Astrocyte of the cerebellum (primary cell): Measurements from ENCODE around the gene ZNF726.
"Not testable (repeated sequence)": the region's sequence is repeated elsewhere in the genome, so short reads cannot be mapped to it uniquely, and the experiment has no call there.

Experiments used
- DNase-seq: peaks from one replicate; pipeline ENCODE4 v3.0.0-alpha.2; 2011; ENCODE audit warnings: low read depth
- H3K4me3 ChIP-seq: 2 replicates; pipeline ENCODE4 v1.5.1; 2011; ENCODE audit warnings: mild to moderate bottlenecking, low read depth, low read length, moderate library complexity
- in situ Hi-C: cut with HindIII; loops from 2 replicates; pipeline ENCODE4 v1.10.0; 2017; ENCODE audit warnings: low sequenced_read_pairs
- TF ChIP-seq, protein P1 (sequence below): IDR thresholded peaks from 2 replicates; pipeline ENCODE4 v1.5.1; 2012; ENCODE audit warnings: low read length, low read depth, moderate library complexity, mild to moderate bottlenecking; ENCODE audit errors: missing control alignments

The ZNF726 gene

DNA sequence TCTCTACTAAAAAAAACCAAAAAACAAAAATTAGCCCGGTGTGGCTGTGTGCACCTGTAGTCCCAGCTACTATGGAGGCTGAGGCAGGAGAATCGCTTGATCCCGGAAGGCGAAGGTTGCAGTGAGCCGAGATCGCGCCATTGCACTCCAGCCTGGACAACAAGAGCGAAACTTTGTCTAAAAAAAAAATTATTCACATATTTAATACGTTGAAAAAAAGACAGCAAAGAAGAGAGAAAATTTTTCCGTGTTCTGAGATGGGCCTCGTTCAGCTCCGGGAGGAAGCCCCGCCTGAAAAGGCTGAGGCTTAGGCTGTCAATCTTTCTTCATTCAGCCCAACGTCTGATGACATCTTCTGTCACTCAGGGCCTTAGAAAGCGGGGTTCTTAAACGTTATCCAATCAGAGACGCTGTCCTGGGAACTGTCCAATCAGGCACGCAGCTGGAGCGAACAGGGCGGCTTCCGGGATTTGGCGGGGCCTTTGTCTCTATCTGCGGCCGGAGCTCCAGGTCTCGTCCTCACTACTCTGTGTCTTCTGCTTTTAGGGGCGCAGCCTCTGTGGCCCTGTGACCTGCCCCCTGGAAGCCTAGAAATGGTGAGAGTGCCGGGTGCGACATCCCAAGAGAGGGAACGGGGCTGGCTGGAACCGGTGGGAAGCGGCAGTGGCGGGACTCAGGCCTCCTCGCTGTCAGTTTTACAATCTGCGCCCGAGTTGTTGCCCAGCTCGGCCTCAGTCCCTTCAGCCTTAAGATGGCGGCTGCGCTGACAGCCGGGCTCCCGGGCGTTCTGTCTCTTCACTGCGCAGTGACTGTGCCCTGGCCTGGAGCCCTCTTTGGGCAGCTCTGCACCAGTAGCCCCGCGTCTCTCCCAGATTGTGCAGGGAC, at the start of gene ZNF726:
ZNF726 (plus strand) TSS at position 485 of the 885 bp plus-strand sequence; CDS start at position 594, 109 bp downstream.
- in situ Hi-C loops = loop anchor here (5.0 kb wide), 1 partner anchor 42 kb away; no protein-coding TSS in a partner anchor
- H3K4me3 ChIP-seq = peak within 1 kb of the TSS; percentile 70
- peak; percentile 80 for DNase-seq
- TF ChIP-seq, protein P1, sequence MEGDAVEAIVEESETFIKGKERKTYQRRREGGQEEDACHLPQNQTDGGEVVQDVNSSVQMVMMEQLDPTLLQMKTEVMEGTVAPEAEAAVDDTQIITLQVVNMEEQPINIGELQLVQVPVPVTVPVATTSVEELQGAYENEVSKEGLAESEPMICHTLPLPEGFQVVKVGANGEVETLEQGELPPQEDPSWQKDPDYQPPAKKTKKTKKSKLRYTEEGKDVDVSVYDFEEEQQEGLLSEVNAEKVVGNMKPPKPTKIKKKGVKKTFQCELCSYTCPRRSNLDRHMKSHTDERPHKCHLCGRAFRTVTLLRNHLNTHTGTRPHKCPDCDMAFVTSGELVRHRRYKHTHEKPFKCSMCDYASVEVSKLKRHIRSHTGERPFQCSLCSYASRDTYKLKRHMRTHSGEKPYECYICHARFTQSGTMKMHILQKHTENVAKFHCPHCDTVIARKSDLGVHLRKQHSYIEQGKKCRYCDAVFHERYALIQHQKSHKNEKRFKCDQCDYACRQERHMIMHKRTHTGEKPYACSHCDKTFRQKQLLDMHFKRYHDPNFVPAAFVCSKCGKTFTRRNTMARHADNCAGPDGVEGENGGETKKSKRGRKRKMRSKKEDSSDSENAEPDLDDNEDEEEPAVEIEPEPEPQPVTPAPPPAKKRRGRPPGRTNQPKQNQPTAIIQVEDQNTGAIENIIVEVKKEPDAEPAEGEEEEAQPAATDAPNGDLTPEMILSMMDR = no peak

DNA sequence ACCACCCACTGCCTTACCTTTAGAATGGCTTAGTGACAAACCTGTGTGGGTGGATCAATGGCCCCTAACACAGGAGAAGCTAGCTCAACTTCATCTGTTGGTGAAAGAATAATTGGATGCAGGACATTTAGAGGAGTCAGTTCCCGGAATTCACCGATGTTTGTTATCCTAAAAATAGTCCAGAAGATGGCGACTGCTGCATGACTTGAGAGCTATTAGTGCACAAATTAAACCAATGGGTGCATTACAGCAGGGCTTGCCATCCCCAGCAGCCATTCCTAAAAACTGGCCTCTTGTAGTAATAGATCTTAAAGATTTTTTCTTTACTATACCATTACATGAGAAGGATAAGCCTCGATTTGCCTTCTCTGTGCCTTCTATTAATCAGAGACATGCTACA, 46.8 kb upstream of the ZNF726 start:
- in situ Hi-C loops = no loop called here
- TF ChIP-seq, protein P1 = no peak
- H3K4me3 ChIP-seq = no peak overlapping the region
- DNase-seq = no peak

DNA sequence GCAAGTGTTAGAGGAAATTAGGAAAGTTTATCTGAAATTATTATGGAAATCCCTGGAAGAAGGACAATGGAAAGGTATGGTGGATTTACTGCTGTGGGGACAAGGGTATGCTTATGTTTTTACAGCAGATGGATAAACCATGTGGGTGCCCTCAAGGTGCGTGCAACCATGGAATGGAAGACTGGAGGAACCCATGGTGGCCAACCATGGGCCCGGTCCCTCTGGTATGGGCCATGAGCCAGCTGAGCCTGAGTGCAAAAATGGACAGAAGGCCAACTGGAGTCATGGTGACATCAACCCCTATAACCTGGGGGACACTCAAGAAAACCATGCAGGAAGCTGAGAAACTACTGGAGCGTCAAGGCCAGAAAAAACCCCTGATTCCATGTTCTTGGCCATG, 46.1 kb upstream of the ZNF726 start:
- TF ChIP-seq, protein P1 = no peak
- DNase-seq = no peak
- no peak overlapping the region for H3K4me3 ChIP-seq
- in situ Hi-C loops = no loop called here

DNA sequence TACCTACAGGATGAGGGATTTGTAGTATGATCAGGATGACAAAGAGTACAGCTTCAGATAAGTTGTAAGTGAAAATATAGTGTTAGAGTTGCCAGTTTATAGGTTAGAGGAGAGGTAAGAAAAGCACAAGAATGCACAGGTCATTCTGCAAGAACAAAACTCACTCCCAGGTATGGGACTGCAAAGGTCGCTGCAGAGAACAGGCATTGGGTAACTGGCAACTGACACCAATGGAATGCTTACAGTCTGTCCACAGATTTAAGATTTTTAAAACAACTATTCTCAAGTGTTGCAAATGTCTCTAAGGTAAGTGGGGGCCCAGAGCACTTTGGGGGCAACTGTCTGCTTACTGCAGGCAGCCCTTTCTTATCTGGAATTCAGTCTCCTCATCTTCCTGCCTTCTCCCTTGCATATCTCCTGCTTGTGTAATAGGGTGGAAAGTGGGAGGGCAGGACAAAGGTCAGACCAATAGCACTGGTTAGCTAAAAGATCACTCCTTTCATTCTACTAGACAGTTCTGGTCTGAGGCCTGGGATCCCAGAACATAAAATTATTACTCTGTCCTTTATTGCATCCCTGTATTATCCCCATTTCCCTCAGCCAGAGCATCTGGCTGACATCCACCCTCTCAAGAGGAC, 42.3 kb upstream of the ZNF726 start:
- no peak for DNase-seq
- in situ Hi-C loops = loop anchor here (5.0 kb wide), 1 partner anchor 45 kb away; no protein-coding TSS in a partner anchor
- TF ChIP-seq, protein P1 = no peak
- H3K4me3 ChIP-seq = no peak overlapping the region

DNA sequence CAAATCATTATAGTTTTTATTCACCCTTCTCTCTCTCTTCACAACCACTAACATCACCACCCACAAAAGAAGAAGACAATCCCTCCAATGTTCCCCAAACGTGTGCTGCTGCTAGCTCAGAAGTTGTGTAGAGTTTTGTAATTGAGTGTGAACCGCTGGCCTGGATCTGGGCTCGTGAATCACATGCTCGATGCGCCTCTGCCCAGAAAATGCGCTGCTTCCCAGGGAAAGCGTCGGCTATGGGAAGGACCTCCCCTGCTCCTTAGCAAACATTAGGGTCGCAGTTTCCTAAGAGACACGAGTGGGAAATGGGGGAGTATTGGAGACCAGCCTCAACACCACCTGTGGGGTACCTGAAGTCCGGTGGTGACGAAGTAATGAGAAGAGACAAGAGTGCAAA, 38.4 kb upstream of the ZNF726 start:
- no peak overlapping the region for H3K4me3 ChIP-seq
- in situ Hi-C loops = no loop called here
- TF ChIP-seq, protein P1 = no peak
- no peak for DNase-seq

DNA sequence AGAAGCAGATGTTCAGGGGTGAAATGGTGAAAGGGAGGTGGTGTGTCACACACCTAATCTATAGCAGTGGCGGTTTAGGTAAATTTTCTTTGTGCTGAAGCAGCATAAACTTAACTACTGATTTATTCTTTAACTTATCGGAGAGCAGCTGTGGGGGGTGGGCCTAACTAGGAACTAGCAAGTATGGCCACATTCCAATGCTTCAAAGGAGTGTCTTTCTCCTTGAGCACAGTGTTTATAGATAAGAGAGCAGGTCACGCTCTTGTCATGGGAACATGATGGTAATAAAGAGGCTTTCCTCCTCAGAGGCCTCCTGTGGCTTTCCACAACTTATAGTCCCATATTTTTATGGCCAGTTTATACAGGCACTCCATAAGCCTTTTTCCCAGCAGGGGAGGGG, 37.9 kb upstream of the ZNF726 start:
- DNase-seq, in situ Hi-C loops: not testable (repeated sequence)

DNA sequence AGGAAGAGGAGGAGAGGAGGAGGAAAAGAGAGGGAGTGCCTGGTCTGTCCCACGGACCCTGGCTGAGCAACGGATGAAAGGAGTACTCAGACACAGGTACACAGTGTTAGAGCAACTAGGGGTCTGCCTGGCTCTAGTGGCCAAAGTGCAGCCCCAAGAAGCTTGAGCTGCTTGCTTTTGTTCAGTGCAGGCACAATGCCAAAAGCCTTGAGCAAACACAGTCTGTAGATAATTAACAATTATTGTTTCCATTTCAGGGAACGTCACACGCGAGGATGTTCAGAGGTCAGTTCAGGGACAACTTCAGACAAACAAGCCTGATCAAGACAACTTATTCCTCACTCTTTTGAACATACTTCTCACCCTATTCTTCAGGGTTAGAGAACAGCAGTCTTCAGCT, 32.2 kb upstream of the ZNF726 start:
- no peak for DNase-seq
- TF ChIP-seq, protein P1 = no peak
- no peak overlapping the region for H3K4me3 ChIP-seq
- in situ Hi-C loops = no loop called here

More for the DNA sequence above, 37.9 kb upstream of the ZNF726 start:
- not testable (repeated sequence) for H3K4me3 ChIP-seq
